ENCODE data around the gene CYLC2. TPM values are rescaled to one million over a fixed set of nuclear protein-coding genes. Genes with fewer than 3 reads are reported as not detected.

Gene CYLC2
- total RNA-seq, result not detected in 2 replicates

DNA sequence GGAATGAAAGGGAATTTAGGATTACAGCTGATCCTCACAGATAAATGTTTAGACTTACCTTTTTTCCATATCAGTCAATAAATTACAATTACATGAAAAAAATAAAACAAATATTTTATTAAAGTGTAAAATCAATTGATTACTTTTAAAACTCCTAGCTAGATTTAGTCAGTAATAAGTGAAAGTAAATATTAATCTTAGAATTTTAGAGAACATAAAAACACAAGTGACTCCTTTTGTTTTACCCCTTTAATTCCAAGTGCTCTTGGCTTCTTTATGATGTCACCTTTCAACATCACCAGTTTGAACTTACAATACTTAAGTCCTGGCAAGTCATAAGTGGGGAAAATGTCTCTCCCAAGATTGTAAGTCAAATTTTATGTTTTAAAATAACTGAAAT is at the start of gene CYLC2:
TSS of gene CYLC2 (plus strand) at position 301 of the 400 bp plus-strand sequence. CDS start at position 349, 48 bp downstream.

All from nasal cavity respiratory epithelium epithelial cell of viscerocranial mucosa (primary cell).